Measurements from ENCODE around the gene EVX2. TPM values are rescaled to one million over a fixed set of nuclear protein-coding genes. Genes with fewer than 3 reads are reported as not detected.

The EVX2 gene
- total RNA-seq, 1 donor from 2014 or later, result not detected

DNA sequence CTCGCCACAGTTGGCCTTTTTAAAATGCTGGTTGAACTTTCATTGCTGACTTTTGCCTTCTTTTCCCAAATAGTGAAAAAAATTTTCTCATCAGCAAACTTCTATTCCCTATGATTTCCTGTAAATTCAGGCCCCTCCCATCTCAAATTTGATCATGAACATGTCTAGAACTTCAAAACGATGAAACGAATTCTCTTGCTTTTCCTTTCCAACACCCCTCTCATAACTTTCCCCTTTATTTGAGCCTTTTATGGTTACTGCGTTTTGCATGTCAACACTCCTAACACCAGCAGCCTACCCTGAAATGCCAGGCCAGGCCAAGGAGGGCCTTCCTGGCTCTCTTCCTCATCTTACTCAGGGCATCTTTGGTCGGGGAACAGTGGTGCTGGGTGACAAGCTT lies 7.1 kb upstream of the EVX2 start:
- peaks cover 12% of the 10 kb centered on the region for H3K4me1 Mint-ChIP-seq
- H3K27me3 Mint-ChIP-seq (ENCODE audit: low read depth), result peaks cover 94% of the 10 kb centered on the region

DNA sequence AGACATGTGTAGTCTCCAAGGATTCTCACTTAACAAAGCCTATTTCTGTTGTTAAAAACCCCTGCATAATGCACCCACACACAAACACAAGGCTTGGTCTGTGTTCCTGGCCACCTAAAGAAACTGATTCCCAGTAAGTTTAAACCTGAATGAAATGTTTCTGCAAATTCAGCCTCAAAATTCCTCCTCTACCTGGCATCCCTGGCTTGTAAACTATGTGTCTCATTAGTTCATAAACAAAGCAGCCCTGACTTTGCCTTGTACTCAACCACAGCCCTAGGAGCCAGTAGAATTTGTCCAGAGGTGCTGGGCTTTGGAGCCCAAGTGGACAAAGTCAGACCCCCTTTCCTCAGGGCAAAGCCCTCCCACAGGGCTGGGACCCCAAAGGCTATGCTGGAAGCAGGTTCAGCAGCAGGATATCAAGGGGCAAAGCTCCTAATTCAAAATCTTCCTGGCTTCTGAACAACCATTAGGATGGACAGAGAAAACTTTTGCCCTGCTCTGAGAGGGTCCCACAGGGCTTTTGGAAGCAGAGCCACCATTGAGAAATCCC lies 6.2 kb upstream of the EVX2 start:
- TF ChIP-seq, protein P1, sequence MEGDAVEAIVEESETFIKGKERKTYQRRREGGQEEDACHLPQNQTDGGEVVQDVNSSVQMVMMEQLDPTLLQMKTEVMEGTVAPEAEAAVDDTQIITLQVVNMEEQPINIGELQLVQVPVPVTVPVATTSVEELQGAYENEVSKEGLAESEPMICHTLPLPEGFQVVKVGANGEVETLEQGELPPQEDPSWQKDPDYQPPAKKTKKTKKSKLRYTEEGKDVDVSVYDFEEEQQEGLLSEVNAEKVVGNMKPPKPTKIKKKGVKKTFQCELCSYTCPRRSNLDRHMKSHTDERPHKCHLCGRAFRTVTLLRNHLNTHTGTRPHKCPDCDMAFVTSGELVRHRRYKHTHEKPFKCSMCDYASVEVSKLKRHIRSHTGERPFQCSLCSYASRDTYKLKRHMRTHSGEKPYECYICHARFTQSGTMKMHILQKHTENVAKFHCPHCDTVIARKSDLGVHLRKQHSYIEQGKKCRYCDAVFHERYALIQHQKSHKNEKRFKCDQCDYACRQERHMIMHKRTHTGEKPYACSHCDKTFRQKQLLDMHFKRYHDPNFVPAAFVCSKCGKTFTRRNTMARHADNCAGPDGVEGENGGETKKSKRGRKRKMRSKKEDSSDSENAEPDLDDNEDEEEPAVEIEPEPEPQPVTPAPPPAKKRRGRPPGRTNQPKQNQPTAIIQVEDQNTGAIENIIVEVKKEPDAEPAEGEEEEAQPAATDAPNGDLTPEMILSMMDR (IDR thresholded peaks at IDR 0.05; ENCODE audit: unreplicated experiment), result no peak
- no peak for DNase-seq (ENCODE audit: low spot score in 2 of 2, unreplicated experiment in 2 of 2)
- Mint-ChIP-seq H3K36me3 (no peaks in the 10 kb centered on the region), H3K27me3 (ENCODE audit: low read depth) (peaks cover 94% of the 10 kb centered on the region), H3K4me1 (peaks cover 12% of the 10 kb centered on the region), H3K4me3 (no peak overlapping the region), H3K27ac (no peak overlapping the region), H3K9me3 (no peaks in the 10 kb centered on the region)

More for the DNA sequence above, 7.1 kb upstream of the EVX2 start:
- no peak overlapping the region for H3K4me3 Mint-ChIP-seq
- no peaks in the 10 kb centered on the region for H3K36me3 Mint-ChIP-seq
- TF ChIP-seq, protein P1 (IDR thresholded peaks at IDR 0.05; ENCODE audit: unreplicated experiment), result no peak
- no peak for DNase-seq (ENCODE audit: low spot score in 2 of 2, unreplicated experiment in 2 of 2)
- H3K27ac Mint-ChIP-seq, result no peak overlapping the region
- H3K9me3 Mint-ChIP-seq, result no peaks in the 10 kb centered on the region

- Mint-ChIP-seq H3K4me1 (peaks cover 15% of the 10 kb centered on the region), H3K36me3 (no peaks in the 10 kb centered on the region), H3K4me3 (no peak overlapping the region), H3K27ac (no peak overlapping the region), H3K27me3 (ENCODE audit: low read depth) (peaks cover 94% of the 10 kb centered on the region), H3K9me3 (no peaks in the 10 kb centered on the region)
- TF ChIP-seq, protein P1 (IDR thresholded peaks at IDR 0.05; ENCODE audit: unreplicated experiment), result no peak
- no peak for DNase-seq (ENCODE audit: low spot score in 2 of 2, unreplicated experiment in 2 of 2)
Observed at GRCh38 chr2:176088937-176089842, 5.4 kb upstream of the EVX2 start.

GRCh38 chr2:176088048-176088936 lies 4.5 kb upstream of the EVX2 start:
- peak in 1 of 2 experiments; percentile 74 for DNase-seq (ENCODE audit: low spot score in 2 of 2, unreplicated experiment in 2 of 2)

More at GRCh38 chr2:176088048-176088936, 4.5 kb upstream of the EVX2 start:
- no peaks in the 10 kb centered on the region for H3K9me3 Mint-ChIP-seq
- H3K27ac Mint-ChIP-seq, result no peak overlapping the region
- H3K4me1 Mint-ChIP-seq, result peaks cover 16% of the 10 kb centered on the region
- H3K27me3 Mint-ChIP-seq (ENCODE audit: low read depth), result peaks cover 94% of the 10 kb centered on the region
- H3K4me3 Mint-ChIP-seq, result peak overlapping the region; percentile 83
- H3K36me3 Mint-ChIP-seq, result no peaks in the 10 kb centered on the region
- TF ChIP-seq, protein P1 (IDR thresholded peaks at IDR 0.05; ENCODE audit: unreplicated experiment), result peak; percentile 52

All from mesothelial cell of epicardium (in vitro differentiated cells).